HG03025 (cell line): ENCODE results near the gene CFAP410.

Experiments
- ATAC-seq: cut with Tn5 transposase; IDR thresholded peaks from one replicate; pipeline ENCODE4 v1.9.1; 2021; ENCODE audit warnings: mild to moderate bottlenecking, moderate library complexity; ENCODE audit not compliant: unreplicated experiment, low FRiP score

Gene CFAP410

GRCh38 chr21:44332965-44333364, 6.2 kb downstream of the CFAP410 start:
- ATAC-seq, result no peak

GRCh38 chr21:44332383-44332782, 6.8 kb downstream of the CFAP410 start:
- ATAC-seq, result no peak

GRCh38 chr21:44331650-44332307, 7.4 kb downstream of the CFAP410 start:
- no peak for ATAC-seq

- no peak for ATAC-seq
These were observed 8.0 kb downstream of the CFAP410 start for GRCh38 chr21:44331209-44331608.

GRCh38 chr21:44330698-44331097, 8.5 kb downstream of the CFAP410 start:
- no peak for ATAC-seq

DNA sequence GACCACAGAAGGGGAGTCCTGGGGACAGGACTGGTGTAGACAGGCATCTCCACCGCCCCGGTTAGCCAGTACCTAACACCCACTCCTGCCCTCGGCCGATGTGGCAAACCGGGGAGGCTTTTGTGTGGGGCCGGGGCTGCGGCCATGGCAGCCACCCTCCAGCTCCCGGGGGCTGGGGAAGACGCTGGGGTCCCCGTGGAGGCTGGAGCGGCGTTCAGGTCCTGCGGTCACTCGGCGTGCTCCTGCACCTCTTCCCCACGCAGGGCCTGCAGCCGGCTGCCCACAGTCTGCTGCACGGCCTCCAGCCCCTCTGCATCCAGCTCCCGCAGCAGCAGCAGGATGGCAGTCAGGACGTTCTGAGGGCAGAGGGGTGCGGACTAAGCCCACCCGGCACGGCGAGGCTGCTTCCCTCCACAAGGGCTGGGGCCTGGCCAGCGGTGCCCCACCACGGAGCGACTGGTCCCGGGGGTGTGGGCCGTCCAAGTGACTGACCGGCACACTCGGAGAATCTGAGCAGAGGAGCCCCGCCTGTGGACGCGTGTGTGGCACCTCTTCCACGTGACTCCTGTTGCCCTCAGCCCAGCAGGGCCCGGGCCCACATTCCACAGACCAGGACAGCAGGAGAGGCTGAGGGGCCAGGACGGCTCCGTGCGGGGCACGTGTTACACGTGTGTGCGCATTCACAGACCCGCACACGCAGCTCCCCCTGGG, 9.1 kb downstream of the CFAP410 start:
- no peak for ATAC-seq

DNA sequence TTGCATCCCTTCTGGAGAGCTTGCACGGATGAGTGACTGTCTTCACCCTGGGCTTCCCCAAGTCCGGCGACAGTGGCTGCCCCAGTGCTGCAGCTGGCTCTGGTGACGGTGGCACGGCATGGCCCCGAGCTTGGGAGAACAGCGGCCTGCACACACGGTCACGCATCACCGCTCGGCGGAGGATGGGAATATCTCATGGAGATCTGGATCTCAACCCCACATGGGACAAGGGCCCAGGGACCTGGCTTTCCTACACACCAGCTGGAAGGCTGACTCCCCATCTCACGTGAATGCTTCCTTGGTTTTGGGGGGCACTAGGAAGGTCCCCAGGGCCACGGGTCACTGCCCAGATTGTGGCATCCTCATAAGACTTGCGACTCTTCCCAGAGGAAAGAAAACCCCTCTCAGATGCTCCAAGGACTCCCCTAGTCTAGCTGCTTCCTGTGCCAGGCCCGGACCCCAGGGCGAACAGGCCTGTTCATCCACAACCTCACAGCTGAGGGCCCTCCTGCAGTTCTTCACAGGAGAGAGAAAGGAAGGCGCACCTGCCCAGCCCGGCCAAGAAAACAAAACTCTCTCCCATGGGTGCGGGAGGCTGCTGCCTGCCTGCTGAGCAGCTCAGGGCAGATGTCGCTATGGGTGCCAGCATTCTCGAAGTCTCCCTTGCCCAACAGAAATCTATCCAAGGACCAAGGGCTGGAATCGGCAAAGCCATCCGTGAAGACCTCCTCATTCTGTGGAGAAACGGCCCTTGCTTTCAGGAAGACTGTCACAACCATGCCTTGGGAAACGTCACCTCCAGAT, 9.9 kb downstream of the CFAP410 start:
- ATAC-seq, result no peak

- no peak for ATAC-seq
These were observed 10.8 kb downstream of the CFAP410 start for GRCh38 chr21:44328242-44328895.

- no peak for ATAC-seq
These were observed 11.6 kb downstream of the CFAP410 start for GRCh38 chr21:44327603-44327974.

GRCh38 chr21:44326716-44327602, 12.2 kb downstream of the CFAP410 start:
- no peak for ATAC-seq

GRCh38 chr21:44326272-44326647, 12.9 kb downstream of the CFAP410 start:
- no peak for ATAC-seq

DNA sequence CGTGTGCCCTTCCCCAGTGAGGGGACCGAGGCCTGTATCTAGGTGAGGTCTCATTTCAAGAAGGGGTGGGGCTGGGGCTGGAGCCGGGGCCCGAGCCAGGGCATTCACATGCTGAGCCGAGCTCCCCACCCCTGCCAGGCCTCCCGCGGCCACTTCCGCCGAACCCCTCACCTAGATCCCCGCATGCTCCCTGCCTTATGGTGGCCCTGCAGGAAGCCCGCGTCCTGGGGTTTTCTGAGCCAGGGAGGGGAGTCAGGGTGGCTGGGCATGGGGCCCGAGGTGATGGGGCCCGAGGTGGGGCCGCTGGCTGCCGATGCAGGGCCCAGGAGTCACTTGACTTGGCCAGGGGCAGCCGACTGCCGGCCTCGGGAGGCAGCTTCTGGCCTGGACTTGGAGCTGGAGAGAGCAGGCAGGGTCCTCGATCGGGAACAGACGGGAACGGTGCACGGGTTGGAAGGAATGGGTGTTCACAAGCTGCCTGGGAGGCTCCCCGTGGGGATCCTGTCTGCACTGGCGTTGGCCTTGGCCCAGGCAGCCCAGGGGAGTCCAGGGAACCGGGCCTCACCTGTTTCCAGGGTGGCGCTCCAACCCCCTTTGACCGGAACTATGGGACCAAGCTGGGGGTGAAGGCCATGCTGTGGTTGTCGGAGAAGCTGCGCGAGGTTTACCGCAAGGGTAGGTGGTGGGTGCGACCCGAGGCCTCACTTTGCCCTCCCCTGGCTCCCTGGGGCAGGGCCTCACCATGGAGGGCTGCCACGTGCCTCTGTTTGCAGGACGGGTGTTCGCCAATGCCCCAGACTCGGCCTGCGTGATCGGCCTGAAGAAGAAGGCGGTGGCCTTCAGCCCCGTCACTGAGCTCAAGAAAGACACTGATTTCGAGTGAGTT, 13.6 kb downstream of the CFAP410 start:
- ATAC-seq, result no peak

DNA sequence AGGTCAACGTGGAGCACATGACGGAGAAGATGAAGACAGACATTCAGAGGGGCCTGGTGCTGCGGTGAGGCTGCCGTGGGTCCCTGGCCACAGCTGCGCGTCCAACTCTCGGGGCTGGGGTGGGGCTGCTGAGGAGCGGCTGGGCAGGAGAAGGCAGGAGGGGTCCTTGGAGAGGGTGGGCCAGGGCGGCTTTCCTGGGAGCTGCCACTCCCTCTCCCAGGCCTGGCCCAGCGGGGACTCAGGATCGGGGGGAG, 14.4 kb downstream of the CFAP410 start:
- no peak for ATAC-seq

- no peak for ATAC-seq
These were observed 14.9 kb downstream of the CFAP410 start for GRCh38 chr21:44324106-44324853.

GRCh38 chr21:44323591-44323990, 15.6 kb downstream of the CFAP410 start:
- ATAC-seq, result no peak

DNA sequence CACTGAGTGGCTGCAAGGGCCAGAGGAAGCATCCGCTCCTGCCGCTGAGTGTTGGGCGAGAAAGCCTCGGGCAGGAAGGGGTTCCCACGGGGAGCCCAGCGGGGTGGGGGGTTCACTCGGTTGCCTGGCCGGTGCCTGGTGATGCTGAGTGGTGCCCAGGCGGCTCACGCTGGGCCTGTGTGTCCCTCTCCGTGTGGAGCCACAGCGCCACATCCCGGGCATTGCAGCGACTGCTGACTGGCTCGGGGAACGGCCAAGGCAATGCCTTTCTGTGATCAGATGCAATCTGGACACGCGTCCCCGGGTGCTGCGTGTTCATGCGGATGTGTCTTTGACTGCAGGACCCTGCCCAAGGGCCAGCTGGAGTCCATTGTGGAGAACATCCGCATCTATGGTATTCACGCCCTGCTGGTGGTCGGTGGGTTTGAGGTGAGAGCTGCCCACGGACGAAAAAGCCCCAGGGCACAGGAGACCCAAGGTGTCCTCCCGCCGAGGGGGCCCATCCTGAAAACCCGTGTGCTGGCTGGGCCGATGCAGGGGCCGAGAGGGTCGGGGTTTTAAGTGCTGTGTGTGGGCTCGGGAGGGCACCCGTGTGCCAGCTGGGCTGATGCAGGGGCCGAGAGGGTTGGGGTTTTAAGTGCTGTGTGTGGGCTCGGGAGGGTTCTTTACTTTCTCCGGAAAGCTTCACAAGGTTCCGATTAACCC, 16.4 kb downstream of the CFAP410 start:
- no peak for ATAC-seq

DNA sequence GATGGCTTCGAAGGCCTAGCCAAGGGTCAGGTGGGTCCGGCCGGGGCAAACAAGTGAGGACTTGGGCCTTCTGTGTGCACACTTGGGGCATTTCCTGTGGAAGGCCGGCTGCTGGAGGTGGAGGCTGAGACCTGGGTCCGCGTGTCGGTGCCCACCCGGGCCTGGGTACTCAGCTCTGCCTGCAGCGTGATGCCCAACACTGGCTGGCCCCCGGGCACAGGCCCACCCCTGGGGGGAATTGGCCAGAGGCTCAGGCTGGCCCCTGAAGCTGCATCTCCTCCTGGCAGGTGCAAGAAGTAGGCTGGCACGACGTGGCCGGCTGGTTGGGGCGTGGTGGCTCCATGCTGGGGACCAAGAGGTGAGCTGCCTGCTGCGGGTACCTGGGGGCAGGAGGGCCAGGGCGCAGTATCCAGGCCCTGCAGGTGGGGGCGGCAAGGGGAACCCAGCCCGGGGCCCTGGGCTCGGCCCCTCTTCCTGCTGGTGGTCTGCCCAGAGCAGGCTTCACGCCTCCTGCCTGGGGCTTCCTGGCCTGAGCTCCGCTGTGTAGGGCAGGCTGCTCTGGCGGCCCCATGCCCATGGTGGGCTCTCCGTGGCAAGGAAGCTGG, 17.2 kb downstream of the CFAP410 start:
- no peak for ATAC-seq

DNA sequence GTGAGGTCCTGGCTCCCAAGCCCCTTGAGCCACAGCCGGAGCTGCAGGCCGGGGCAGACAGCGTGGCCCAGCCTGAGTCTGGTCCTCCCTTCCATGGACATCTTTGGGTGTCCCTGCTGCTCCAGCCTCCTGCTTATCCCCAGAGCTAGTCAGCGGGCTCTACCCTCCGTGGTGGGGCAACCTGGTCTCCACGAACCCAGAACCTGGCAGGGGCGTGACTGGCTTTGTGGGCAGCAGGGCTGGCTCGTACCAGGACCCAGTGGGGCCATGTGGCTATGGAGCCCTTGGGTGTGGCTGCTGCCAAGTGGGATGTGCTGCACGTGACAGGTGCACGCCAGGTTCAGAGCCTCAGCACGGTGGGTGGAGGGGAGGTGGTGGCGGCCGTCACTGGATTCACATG, 18.3 kb downstream of the CFAP410 start:
- no peak for ATAC-seq
